Measurements from ENCODE around the gene PNN. TPM values are rescaled to one million over a fixed set of nuclear protein-coding genes. Genes with fewer than 3 reads are reported as not detected.
"Not testable (repeated sequence)": the region's sequence is repeated elsewhere in the genome, so short reads cannot be mapped to it uniquely, and the experiment has no call there.

Gene PNN
- total RNA-seq, 2 donors from 2014 or later: 110 to 119 TPM

GRCh38 chr14:39185256-39186049 lies 10.4 kb downstream of the PNN start:
- peaks cover 14% of the 10 kb centered on the region for H3K4me1 Mint-ChIP-seq
- H3K4me3 Mint-ChIP-seq: no peak overlapping the region
- no peaks in the 10 kb centered on the region for H3K36me3 Mint-ChIP-seq (ENCODE audit: low read depth)
- H3K27me3 Mint-ChIP-seq: no peaks in the 10 kb centered on the region
- no peaks in the 10 kb centered on the region for H3K9me3 ChIP-seq (ENCODE audit: control insufficient read depth, low read length, poor library complexity, severe bottlenecking)
- DNase-seq (no peak), ATAC-seq (no peak)
- H3K27ac Mint-ChIP-seq: peak overlapping the region; percentile 41

GRCh38 chr14:39186941-39187525 lies 12.0 kb downstream of the PNN start:
- Mint-ChIP-seq H3K4me1 (peaks cover 15% of the 10 kb centered on the region), H3K36me3 (ENCODE audit: low read depth) (no peaks in the 10 kb centered on the region), H3K27ac (peak overlapping the region; percentile 85), H3K4me3 (no peak overlapping the region), H3K27me3 (no peaks in the 10 kb centered on the region)
- no peak for DNase-seq
- no peak for ATAC-seq
- H3K9me3 ChIP-seq (ENCODE audit: control insufficient read depth, low read length, poor library complexity, severe bottlenecking): no peaks in the 10 kb centered on the region

- Mint-ChIP-seq H3K27ac (no peak overlapping the region), H3K4me1 (peaks cover 10% of the 10 kb centered on the region), H3K36me3 (ENCODE audit: low read depth) (peaks cover 3% of the 10 kb centered on the region), H3K4me3 (no peak overlapping the region), H3K27me3 (no peaks in the 10 kb centered on the region)
- DNase-seq: no peak
- no peak for ATAC-seq
- no peaks in the 10 kb centered on the region for H3K9me3 ChIP-seq (ENCODE audit: control insufficient read depth, low read length, poor library complexity, severe bottlenecking)
These were observed 28.9 kb downstream of the PNN start for GRCh38 chr14:39203659-39204606.

- not testable (repeated sequence) for H3K36me3 Mint-ChIP-seq (ENCODE audit: low read depth); DNase-seq; H3K9me3 ChIP-seq (ENCODE audit: control insufficient read depth, low read length, poor library complexity, severe bottlenecking); ATAC-seq; H3K27me3 Mint-ChIP-seq
- peak overlapping the region; percentile 51 for H3K27ac Mint-ChIP-seq
- H3K4me1 Mint-ChIP-seq: peaks cover 10% of the 10 kb centered on the region
- H3K4me3 Mint-ChIP-seq: peak overlapping the region; percentile 15
These were observed 32.4 kb downstream of the PNN start for GRCh38 chr14:39207430-39207829.

- Mint-ChIP-seq H3K4me1 (peaks cover 10% of the 10 kb centered on the region), H3K27ac (no peak overlapping the region), H3K27me3 (no peaks in the 10 kb centered on the region), H3K4me3 (no peak overlapping the region), H3K36me3 (ENCODE audit: low read depth) (no peaks in the 10 kb centered on the region)
- DNase-seq (no peak), ATAC-seq (no peak)
- no peaks in the 10 kb centered on the region for H3K9me3 ChIP-seq (ENCODE audit: control insufficient read depth, low read length, poor library complexity, severe bottlenecking)
These were observed 36.2 kb downstream of the PNN start for GRCh38 chr14:39211109-39211741.

GRCh38 chr14:39212034-39212433 lies 37.0 kb downstream of the PNN start:
- Mint-ChIP-seq H3K4me1 (peaks cover 10% of the 10 kb centered on the region), H3K36me3 (ENCODE audit: low read depth) (no peaks in the 10 kb centered on the region), H3K27ac (no peak overlapping the region), H3K4me3 (no peak overlapping the region), H3K27me3 (no peaks in the 10 kb centered on the region)
- H3K9me3 ChIP-seq (ENCODE audit: control insufficient read depth, low read length, poor library complexity, severe bottlenecking): no peaks in the 10 kb centered on the region
- DNase-seq (no peak), ATAC-seq (no peak)

- no peak for DNase-seq
- no peaks in the 10 kb centered on the region for H3K27me3 Mint-ChIP-seq
- no peaks in the 10 kb centered on the region for H3K9me3 ChIP-seq (ENCODE audit: control insufficient read depth, low read length, poor library complexity, severe bottlenecking)
- peaks cover 6% of the 10 kb centered on the region for H3K4me1 Mint-ChIP-seq
- no peak overlapping the region for H3K4me3 Mint-ChIP-seq
- no peaks in the 10 kb centered on the region for H3K36me3 Mint-ChIP-seq (ENCODE audit: low read depth)
- no peak for ATAC-seq
- no peak overlapping the region for H3K27ac Mint-ChIP-seq
These were observed 37.6 kb downstream of the PNN start for GRCh38 chr14:39212693-39213092.

GRCh38 chr14:39217214-39217879 lies 42.3 kb downstream of the PNN start:
- Mint-ChIP-seq H3K4me3 (no peak overlapping the region), H3K4me1 (peaks cover 2% of the 10 kb centered on the region), H3K36me3 (ENCODE audit: low read depth) (no peaks in the 10 kb centered on the region), H3K27me3 (no peaks in the 10 kb centered on the region), H3K27ac (no peak overlapping the region)
- ATAC-seq (no peak), DNase-seq (no peak)
- H3K9me3 ChIP-seq (ENCODE audit: control insufficient read depth, low read length, poor library complexity, severe bottlenecking): no peaks in the 10 kb centered on the region

- H3K9me3 ChIP-seq (ENCODE audit: control insufficient read depth, low read length, poor library complexity, severe bottlenecking): no peaks in the 10 kb centered on the region
- no peaks in the 10 kb centered on the region for H3K36me3 Mint-ChIP-seq (ENCODE audit: low read depth)
These were observed 43.2 kb downstream of the PNN start for GRCh38 chr14:39218171-39218769.

GRCh38 chr14:39219075-39219499 lies 44.0 kb downstream of the PNN start:
- Mint-ChIP-seq H3K4me1 (peaks cover 2% of the 10 kb centered on the region), H3K4me3 (no peak overlapping the region), H3K27ac (no peak overlapping the region), H3K36me3 (ENCODE audit: low read depth) (no peaks in the 10 kb centered on the region), H3K27me3 (no peaks in the 10 kb centered on the region)
- DNase-seq: no peak
- no peaks in the 10 kb centered on the region for H3K9me3 ChIP-seq (ENCODE audit: control insufficient read depth, low read length, poor library complexity, severe bottlenecking)
- ATAC-seq: no peak

More at GRCh38 chr14:39218171-39218769, 43.2 kb downstream of the PNN start:
- ATAC-seq (no peak), DNase-seq (no peak)
- Mint-ChIP-seq H3K27me3 (no peaks in the 10 kb centered on the region), H3K4me1 (peaks cover 2% of the 10 kb centered on the region), H3K27ac (no peak overlapping the region), H3K4me3 (no peak overlapping the region)

GRCh38 chr14:39220473-39220872 lies 45.4 kb downstream of the PNN start:
- DNase-seq; H3K4me3 Mint-ChIP-seq; H3K36me3 Mint-ChIP-seq (ENCODE audit: low read depth); H3K9me3 ChIP-seq (ENCODE audit: control insufficient read depth, low read length, poor library complexity, severe bottlenecking); H3K4me1 Mint-ChIP-seq; H3K27ac Mint-ChIP-seq; ATAC-seq; H3K27me3 Mint-ChIP-seq: not testable (repeated sequence)

- ATAC-seq (no peak), DNase-seq (no peak)
- peak overlapping the region; percentile 91 for H3K27ac Mint-ChIP-seq
- H3K9me3 ChIP-seq (ENCODE audit: control insufficient read depth, low read length, poor library complexity, severe bottlenecking): no peaks in the 10 kb centered on the region
- no peak overlapping the region for H3K4me3 Mint-ChIP-seq
- peaks cover 15% of the 10 kb centered on the region for H3K4me1 Mint-ChIP-seq
- no peaks in the 10 kb centered on the region for H3K27me3 Mint-ChIP-seq
- no peaks in the 10 kb centered on the region for H3K36me3 Mint-ChIP-seq (ENCODE audit: low read depth)
These were observed 53.0 kb downstream of the PNN start for GRCh38 chr14:39228044-39228443.

Data from T-helper 17 cell (primary cell).